Fibroblast of skin of right biceps (primary cell): Measurements from ENCODE around the gene RPS6KA1.
"Not testable (repeated sequence)": the region's sequence is repeated elsewhere in the genome, so short reads cannot be mapped to it uniquely, and the experiment has no call there.

Experiments
- DNase-seq: peaks from one replicate; pipeline ENCODE4 v3.0.0-alpha.2; 2013

Gene RPS6KA1

DNA sequence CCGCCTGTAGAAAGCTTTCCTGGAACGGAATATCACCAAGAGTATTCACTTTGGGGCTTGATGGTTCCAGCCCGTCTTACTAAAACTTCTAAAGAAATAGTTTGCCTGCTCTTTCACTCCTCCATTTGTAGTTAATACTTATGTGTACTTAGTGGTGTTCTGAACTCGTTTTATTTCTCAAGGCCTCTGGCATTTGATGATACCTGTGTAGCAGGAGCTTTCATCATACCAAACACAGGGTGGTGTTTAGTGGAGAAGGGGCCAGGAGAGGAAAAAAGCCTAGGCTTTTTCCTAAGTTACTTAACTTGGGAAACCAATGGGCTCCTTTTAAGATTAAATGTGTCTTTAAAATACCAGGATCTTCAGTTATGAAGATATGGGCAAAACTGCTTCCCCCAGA, 74.3 kb downstream of the RPS6KA1 start:
- no peak for DNase-seq

DNA sequence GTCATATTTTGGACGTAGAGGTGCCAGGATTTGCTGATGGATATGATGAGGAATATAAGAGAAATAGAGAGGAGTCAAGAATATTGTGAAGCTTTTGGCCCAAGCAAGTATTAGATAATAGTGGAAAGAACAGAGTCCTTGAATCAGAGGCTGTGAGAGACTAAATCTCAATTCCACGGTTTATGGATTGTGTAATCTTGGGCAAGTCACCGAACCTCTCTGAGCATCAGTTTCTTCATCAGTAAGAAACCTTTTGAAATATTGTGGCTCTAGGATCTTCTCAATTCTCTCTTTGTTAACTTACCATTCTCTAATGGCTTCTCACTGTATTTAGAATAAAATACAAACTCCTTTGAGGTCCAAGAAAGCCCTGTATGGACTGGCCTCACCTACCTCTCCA, 77.6 kb downstream of the RPS6KA1 start:
- no peak for DNase-seq

DNA sequence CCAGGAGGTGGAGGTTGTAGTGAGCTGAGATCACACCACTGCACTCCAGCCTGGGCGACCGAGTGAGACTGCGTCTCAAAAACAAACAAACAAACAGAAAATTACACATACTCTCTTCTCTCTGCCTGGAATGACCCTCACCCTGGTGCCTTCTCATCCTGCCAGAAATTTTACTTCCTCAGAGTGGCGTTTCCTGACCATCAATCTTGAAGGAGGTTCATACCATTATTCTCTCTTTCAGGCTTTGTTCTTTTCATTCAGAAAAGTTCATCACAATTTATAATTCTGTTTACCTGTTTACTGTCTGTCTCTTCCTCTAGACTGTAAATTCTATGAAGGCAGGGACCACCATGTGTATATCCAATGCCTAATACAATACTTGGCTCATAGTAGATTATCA, 79.3 kb downstream of the RPS6KA1 start:
- DNase-seq: peak; percentile 12

DNA sequence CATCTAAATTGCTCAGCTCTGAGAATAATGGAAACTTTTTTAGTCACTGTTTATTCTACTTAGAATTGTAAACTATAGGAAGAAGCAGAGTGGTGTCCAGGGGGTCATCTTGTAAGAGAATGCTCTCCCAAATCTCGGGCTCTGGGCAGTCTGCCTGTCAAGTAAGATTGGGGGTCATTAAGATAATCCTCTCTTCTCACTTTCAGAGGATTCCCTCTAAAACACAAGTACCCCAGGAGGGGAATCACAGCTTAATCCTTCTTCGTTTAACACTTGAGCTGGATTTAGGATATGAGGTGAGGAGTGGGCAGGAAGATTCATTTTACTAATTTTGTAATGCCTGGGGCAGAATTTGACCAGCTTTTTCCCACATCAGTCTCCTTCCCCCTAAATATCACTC, 81.2 kb downstream of the RPS6KA1 start:
- DNase-seq: no peak

- DNase-seq: not testable (repeated sequence)
Measured at GRCh38 chr1:26612627-26613026, 83.1 kb downstream of the RPS6KA1 start.

DNA sequence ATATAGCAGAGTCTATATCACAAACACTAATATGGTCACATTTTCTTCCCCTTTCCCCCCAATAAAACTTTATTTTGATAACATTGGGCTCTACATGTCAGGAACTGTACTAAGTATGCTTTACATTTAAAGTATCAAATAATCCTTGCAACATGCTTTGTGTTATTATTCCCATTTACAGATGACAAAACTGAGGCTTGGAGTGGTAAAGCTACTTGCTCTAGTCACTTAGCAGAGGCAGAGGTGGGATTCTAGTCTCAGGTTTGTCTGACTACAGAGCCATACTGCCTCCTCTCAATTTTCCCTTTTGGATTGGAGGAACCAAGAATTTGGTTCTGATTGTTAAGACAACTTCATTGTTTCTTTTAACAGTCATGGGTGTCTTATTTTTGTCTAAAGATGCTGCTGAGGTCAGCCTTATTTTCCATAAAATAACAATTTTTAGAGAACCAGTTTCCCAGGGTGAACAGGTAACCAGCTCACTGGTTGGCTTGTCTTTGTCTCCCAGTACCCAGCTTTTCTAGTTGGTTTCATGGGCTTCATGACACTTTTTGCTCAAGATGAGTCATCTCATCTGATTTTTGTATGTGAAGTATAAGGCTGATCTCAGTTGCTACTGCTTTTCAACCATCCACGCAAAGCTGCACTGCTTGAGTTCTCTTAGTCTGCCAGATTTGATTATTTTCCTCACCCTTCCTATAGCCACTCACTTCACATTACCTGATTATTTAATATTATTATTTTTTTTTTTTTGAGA, 85.3 kb downstream of the RPS6KA1 start:
- no peak for DNase-seq

GRCh38 chr1:26616881-26617280, 87.3 kb downstream of the RPS6KA1 start:
- DNase-seq: no peak

DNA sequence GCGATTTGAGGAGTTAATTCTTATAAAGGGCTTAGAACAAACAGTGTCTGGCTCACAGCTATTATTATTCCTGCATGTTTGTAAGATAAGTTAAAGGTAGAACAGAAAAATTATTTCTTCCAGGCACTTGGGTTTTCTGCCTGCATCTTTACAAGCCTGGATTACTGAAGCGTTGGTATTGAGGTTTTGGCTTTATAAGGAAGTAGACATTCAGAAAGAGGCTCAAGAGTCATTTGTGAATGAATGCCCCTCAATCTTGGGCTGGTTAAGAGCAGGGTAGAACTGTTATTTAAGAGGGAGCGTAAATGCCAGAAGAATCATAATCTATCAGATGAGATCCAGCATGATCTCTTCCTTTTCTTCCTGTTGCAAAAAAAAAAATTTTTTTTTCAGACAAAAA, 89.0 kb downstream of the RPS6KA1 start:
- no peak for DNase-seq
